ENCODE results near the gene SCNN1B.
"Not testable (repeated sequence)": the region's sequence is repeated elsewhere in the genome, so short reads cannot be mapped to it uniquely, and the experiment has no call there.

SCNN1B gene

GRCh38 chr16:23356941-23357340 is 54.8 kb downstream of the SCNN1B start:
- no peak for DNase-seq

- no peak for DNase-seq
Measured at GRCh38 chr16:23357761-23358290, 55.7 kb downstream of the SCNN1B start.

- DNase-seq: no peak
Measured at GRCh38 chr16:23359092-23359760, 57.1 kb downstream of the SCNN1B start.

GRCh38 chr16:23362460-23363317 is 60.6 kb downstream of the SCNN1B start:
- DNase-seq: no peak

GRCh38 chr16:23365602-23366240 is 63.6 kb downstream of the SCNN1B start:
- DNase-seq: no peak

GRCh38 chr16:23366341-23366740 is 64.2 kb downstream of the SCNN1B start:
- DNase-seq: not testable (repeated sequence)

- DNase-seq: no peak
Measured at GRCh38 chr16:23367564-23367963, 65.5 kb downstream of the SCNN1B start.

GRCh38 chr16:23367988-23368387 is 65.9 kb downstream of the SCNN1B start:
- no peak for DNase-seq

GRCh38 chr16:23368469-23368868 is 66.4 kb downstream of the SCNN1B start:
- DNase-seq: no peak

- no peak for DNase-seq
Measured at GRCh38 chr16:23369416-23369815, 67.3 kb downstream of the SCNN1B start.

- DNase-seq: no peak
Measured at GRCh38 chr16:23371368-23371767, 69.3 kb downstream of the SCNN1B start.

- DNase-seq: no peak
Measured at GRCh38 chr16:23373436-23374219, 71.5 kb downstream of the SCNN1B start.

- no peak for DNase-seq
Measured at GRCh38 chr16:23374721-23375510, 72.8 kb downstream of the SCNN1B start.

GRCh38 chr16:23375643-23376042 is 73.5 kb downstream of the SCNN1B start:
- DNase-seq: no peak

- DNase-seq: no peak
Measured at GRCh38 chr16:23377071-23377931, 75.2 kb downstream of the SCNN1B start.

GRCh38 chr16:23378256-23378655 is 76.2 kb downstream of the SCNN1B start:
- no peak for DNase-seq

- DNase-seq: no peak
Measured at GRCh38 chr16:23378921-23379320, 76.8 kb downstream of the SCNN1B start.

GRCh38 chr16:23379707-23380106 is 77.6 kb downstream of the SCNN1B start:
- DNase-seq: no peak

- DNase-seq: no peak
Measured at GRCh38 chr16:23380501-23380951, 78.4 kb downstream of the SCNN1B start.

- not testable (repeated sequence) for DNase-seq
Measured at GRCh38 chr16:23381702-23382101, 79.6 kb downstream of the SCNN1B start.

- DNase-seq: no peak
Measured at GRCh38 chr16:23382279-23382678, 80.2 kb downstream of the SCNN1B start.

All from stimulated activated naive CD4-positive, alpha-beta T cell (primary cell).